Measurements from ENCODE around the gene ZNF264.
"Not testable (repeated sequence)": the region's sequence is repeated elsewhere in the genome, so short reads cannot be mapped to it uniquely, and the experiment has no call there.

The ZNF264 gene

DNA sequence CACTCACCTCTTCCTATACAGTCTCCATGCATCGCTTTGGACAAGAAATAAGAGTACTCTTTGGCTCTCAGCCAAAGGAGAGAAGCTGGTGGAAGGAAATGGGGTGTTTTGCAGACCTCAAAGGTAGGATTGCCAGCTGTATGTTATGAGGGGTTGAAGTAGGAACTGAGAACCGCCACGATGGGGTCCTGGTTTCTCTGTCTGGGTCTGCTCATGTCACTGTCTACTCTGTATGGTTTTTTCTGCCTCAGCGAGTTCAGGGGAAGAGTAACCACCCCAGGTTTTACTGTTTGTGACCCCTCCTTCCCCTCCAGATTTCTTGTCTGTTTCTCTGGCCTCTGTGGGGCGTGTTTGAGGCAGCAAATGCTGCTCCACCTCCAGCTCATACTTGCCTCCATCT, 53.2 kb downstream of the ZNF264 start:
- DNase-seq (ENCODE audit: low read depth in 1 of 2, low spot score in 1 of 2) = no peak

DNA sequence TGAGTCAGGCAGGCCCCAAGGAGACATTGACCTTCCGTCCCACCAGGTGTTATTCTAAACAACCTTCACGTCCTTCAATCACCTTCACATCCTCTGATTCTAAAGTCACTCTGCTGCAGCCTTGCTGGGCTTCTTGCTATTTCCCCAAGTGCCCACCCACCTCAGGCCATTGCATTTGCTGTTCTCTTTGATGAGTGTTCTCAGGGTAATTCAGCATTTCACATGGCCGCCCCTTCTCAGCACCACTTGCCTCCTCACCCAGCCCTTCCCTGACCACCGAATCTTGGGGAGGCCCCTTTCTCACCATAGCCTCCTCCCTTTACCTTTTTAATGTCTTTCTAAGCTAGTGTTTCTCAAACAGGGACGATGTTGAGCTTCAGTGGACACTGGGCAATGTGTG, 53.8 kb downstream of the ZNF264 start:
- no peak for DNase-seq (ENCODE audit: low read depth in 1 of 2, low spot score in 1 of 2)

DNA sequence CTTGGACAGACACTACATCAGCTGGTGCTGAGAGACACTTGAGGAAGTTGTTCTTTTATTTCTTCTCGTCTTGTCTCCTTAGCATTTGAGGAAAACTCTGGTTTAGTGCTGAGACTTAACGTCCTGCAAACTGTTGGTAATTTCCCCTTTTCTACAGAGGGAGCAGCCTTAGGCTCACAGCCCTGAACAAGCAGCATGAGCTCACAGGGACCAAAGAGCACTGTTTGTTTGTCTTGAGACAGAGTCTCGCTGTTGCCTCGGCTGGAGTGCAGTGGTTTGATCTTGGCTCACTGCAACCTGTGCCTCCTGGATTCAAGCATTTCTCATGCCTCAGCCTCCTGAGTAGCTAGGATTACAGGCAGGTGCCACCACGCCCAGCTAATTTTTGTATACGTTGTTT, 54.7 kb downstream of the ZNF264 start:
- DNase-seq (ENCODE audit: low read depth in 1 of 2, low spot score in 1 of 2) = no peak

DNA sequence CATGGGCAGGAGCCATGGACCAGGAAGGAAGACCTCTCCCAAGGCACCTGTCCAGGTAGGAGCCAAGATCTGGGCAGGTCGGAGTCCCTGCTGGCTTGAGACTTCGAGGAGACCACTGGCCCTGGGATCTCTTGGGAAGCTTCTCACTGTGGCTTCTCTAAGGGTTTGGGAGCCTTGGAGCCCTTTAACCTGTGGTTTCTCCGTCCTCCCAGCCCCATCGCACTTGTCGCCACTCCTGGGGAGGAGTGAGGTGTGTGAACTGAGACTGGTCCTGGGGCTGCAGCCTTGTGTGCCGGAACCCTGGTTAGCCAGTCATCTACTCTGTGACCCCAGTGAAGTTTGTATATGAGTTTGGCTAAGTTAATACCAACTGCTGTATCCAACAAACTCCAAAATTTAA, 57.3 kb downstream of the ZNF264 start:
- DNase-seq (ENCODE audit: low read depth in 1 of 2, low spot score in 1 of 2) = no peak

DNA sequence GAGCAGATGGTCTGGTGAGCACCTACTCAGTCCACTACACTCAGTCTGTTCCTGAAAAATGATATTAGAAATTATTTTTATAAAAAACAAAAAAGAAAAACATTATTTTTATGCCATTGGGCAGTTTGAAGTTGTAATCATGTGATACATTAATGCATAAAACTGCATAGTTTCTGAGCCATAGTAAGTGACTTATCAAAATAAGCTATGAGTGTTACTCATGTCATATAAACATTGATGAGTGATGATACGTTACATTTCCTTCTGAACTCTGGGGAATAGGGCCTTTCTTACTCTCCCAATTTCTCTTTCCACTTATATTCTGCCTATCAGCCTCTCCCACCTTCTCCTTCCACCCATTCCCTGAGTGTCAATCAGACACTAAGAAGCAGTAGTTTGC, 58.0 kb downstream of the ZNF264 start:
- no peak for DNase-seq (ENCODE audit: low read depth in 1 of 2, low spot score in 1 of 2)

DNA sequence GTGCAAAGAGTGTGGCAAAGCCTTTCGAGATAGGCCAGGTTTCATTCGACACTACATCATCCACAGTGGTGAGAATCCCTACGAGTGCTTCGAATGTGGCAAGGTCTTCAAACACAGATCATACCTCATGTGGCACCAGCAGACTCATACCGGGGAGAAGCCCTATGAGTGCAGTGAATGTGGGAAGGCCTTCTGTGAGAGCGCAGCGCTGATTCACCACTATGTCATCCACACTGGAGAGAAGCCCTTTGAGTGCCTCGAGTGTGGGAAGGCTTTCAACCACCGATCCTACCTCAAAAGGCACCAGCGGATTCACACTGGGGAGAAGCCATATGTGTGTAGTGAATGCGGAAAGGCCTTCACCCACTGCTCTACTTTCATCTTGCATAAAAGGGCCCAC, 62.5 kb downstream of the ZNF264 start:
- not testable (repeated sequence) for DNase-seq (ENCODE audit: low read depth in 1 of 2, low spot score in 1 of 2)

DNA sequence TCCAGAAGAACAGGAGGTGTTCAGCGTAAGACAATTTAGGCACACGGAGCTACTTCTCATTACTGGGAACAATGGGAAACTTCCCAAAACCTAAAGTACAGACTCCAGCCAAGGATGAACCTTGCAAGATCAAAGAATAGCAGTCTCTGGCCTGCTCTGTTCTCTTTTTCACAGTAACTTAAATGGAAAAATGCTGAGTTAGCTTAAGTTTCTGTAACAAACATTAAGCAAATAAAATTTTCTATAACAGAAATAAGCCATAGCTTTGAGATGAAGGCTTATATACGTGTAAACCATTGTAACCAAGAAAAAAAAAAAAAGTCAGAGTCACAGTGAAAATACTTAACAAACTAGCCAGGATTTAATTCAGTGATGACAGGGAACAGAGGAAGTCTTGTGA, 70.7 kb downstream of the ZNF264 start:
- no peak for DNase-seq (ENCODE audit: low read depth in 1 of 2, low spot score in 1 of 2)

DNA sequence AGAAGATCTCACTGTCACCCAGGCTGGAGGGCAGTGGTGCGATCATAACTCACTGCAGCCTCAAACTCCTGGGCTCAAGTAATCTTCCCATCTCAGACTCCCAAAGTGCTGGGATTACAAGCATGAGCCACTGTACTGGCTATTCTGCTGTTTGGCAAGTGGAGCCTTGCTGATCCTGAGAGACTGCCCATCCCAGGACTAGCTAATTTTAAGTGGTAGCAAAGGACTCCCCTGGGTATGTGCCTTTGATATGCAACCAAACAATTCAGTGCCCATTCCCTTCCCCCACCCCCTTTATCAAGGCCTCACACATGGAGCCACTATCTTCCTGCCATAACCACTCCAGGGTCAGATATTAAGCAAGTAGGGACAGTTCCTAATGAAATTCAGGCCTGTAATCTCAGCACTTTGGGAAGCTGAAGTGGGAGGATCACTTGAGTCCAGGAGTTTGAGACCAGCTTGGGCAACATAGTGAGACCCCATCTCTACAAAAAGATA, 72.0 kb downstream of the ZNF264 start:
- no peak for DNase-seq (ENCODE audit: low read depth in 1 of 2, low spot score in 1 of 2)

DNA sequence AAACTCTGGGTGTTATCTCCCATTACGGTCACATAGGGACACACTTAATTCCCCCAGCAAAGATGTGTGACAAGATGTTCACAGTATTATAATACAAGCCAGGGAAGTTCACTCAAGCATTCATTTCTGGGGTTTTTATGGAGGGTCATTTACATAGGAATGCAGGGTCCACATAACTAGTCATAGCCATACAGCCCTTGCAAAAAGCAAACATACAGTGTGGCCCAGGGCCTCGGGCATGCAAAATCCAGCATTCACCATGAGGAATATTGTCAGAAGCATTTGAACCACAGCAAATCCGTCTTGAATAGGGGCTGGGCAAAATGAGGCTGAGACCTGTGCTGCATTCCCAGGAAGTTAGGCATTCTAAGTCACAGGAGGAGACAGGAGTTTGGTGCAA, 76.0 kb downstream of the ZNF264 start:
- no peak for DNase-seq (ENCODE audit: low read depth in 1 of 2, low spot score in 1 of 2)

DNA sequence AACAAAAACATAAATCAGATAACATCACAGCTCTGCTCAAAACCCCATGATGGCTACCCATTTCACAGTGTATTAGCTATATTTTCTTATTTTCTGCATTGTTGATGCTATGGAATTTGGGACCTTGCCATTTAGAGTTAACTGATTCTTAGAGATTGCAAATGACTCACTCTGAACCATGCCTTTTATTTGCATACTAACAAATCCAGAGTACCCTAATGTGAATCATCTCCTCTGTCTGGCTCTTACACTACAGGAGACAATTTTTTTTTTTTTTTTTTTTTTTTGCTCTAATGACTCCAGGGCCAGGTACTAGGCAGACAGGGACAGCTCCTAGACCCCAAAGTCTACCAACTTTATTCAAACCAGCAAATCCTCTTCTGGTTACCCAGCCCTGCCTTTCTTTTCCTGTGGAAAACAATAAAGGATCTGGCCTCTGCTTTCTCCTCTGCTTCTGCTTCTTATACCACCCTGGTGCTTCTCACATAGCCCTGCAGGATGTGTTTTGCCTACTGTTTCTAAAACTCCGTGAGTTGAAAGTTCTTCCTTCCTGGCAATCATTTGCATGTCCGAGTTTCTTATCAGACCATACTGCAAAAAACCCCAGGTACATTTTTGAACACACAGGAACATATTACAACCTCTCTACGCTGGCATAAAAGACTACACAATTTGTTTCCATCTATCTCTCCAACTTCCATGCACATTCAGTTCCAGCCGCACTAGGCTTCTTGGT, 78.4 kb downstream of the ZNF264 start:
- no peak for DNase-seq (ENCODE audit: low read depth in 1 of 2, low spot score in 1 of 2)

DNA sequence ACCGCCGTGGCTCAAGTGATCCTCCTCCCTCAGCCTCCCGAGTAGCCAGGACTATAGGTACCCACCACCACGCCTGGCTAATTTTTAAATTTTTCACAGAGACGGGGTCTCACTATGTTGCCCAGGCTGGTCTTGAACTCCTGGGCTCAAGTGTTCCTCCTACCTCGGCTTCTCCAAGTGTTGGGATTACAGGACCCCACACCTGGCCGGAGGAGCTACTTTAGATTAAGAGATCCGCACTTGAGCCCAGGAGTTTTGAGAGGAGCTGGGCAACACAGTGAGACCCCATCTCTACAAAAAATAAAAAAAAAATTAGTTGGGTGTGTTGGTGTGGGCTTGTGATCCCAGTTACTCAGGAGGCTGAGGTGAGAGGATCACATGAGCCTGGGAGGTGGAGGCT, 80.0 kb downstream of the ZNF264 start:
- no peak for DNase-seq (ENCODE audit: low read depth in 1 of 2, low spot score in 1 of 2)

Measured in stimulated activated CD4-positive, alpha-beta T cell treated with anti-CD3 and anti-CD28 coated beads, Interleukin-15, amount 100 ng/mL, for 1 hour (primary cell).